ENCODE results near the gene AQP1.
A peak's percentile ranks its signal among the peaks of the same experiment; 100 is the strongest.

- TF ChIP-seq, protein P1, sequence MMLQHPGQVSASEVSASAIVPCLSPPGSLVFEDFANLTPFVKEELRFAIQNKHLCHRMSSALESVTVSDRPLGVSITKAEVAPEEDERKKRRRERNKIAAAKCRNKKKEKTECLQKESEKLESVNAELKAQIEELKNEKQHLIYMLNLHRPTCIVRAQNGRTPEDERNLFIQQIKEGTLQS (IDR thresholded peaks at IDR 0.05; ENCODE audit: borderline replicate concordance, extremely low read depth, low read depth, low read length): no peak
- TF ChIP-seq SRF (IDR thresholded peaks at IDR 0.05; ENCODE audit: low read depth in 2 of 2, low read length in 2 of 2) (no peak), TAF1 (IDR thresholded peaks at IDR 0.05; ENCODE audit: borderline replicate concordance, low read depth, low read length) (no peak), CTCF (IDR thresholded peaks at IDR 0.05 in 2 of 3, conservative IDR thresholded peaks at IDR 0.05 in 1 of 3; ENCODE audit: control insufficient read depth in 2 of 3, extremely low read depth in 1 of 3, insufficient read depth in 1 of 3, low read depth in 3 of 3, low read length in 3 of 3) (peak; percentile 92 to 99 (median 95); a peak in 5 of 6 replicates), POLR2A (IDR thresholded peaks at IDR 0.05; ENCODE audit: low read depth, low read length) (no peak), POLR2AphosphoS5 (IDR thresholded peaks at IDR 0.05; ENCODE audit: low read length) (no peak), USF2 (IDR thresholded peaks at IDR 0.05; ENCODE audit: borderline replicate concordance, low read depth, low read length) (no peak), CBX5 (IDR thresholded peaks at IDR 0.05; ENCODE audit: low read depth) (no peak), RAD21 (IDR thresholded peaks at IDR 0.05; ENCODE audit: insufficient read depth, low read depth, low read length) (peak; percentile 46; the same call in 1 of the 2 replicates), HDGF (IDR thresholded peaks at IDR 0.05) (no peak), GABPA (IDR thresholded peaks at IDR 0.05; ENCODE audit: low read depth) (no peak)
- TF ChIP-seq, protein P2, sequence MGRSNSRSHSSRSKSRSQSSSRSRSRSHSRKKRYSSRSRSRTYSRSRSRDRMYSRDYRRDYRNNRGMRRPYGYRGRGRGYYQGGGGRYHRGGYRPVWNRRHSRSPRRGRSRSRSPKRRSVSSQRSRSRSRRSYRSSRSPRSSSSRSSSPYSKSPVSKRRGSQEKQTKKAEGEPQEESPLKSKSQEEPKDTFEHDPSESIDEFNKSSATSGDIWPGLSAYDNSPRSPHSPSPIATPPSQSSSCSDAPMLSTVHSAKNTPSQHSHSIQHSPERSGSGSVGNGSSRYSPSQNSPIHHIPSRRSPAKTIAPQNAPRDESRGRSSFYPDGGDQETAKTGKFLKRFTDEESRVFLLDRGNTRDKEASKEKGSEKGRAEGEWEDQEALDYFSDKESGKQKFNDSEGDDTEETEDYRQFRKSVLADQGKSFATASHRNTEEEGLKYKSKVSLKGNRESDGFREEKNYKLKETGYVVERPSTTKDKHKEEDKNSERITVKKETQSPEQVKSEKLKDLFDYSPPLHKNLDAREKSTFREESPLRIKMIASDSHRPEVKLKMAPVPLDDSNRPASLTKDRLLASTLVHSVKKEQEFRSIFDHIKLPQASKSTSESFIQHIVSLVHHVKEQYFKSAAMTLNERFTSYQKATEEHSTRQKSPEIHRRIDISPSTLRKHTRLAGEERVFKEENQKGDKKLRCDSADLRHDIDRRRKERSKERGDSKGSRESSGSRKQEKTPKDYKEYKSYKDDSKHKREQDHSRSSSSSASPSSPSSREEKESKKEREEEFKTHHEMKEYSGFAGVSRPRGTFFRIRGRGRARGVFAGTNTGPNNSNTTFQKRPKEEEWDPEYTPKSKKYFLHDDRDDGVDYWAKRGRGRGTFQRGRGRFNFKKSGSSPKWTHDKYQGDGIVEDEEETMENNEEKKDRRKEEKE (IDR thresholded peaks at IDR 0.05): no peak
Measured at GRCh38 chr7:30938435-30939316, 27.0 kb downstream of the AQP1 start.
